ENCODE measurements around the gene APOD. TPM values are rescaled to one million over a fixed set of nuclear protein-coding genes. Genes with fewer than 3 reads are reported as not detected.
"Not testable (repeated sequence)": the region's sequence is repeated elsewhere in the genome, so short reads cannot be mapped to it uniquely, and the experiment has no call there.

Gene APOD
- 0.48 TPM in 1 of 2 replicates, not detected in the other for total RNA-seq (2021)
- not detected for Bru-seq, nascent RNA
- BruChase-seq, experiment 1, labeled RNA remaining after a 2-hour chase, result not detected
- percentile 12 among the genes with signal in this experiment for BruChase-seq, experiment 2, labeled RNA remaining after a 6-hour chase
- long read RNA-seq, partial matches to known transcripts, result 0 of 1 reads
- long read RNA-seq, other reads (novel, unspliced or antisense), result 0 of 1 reads

DNA sequence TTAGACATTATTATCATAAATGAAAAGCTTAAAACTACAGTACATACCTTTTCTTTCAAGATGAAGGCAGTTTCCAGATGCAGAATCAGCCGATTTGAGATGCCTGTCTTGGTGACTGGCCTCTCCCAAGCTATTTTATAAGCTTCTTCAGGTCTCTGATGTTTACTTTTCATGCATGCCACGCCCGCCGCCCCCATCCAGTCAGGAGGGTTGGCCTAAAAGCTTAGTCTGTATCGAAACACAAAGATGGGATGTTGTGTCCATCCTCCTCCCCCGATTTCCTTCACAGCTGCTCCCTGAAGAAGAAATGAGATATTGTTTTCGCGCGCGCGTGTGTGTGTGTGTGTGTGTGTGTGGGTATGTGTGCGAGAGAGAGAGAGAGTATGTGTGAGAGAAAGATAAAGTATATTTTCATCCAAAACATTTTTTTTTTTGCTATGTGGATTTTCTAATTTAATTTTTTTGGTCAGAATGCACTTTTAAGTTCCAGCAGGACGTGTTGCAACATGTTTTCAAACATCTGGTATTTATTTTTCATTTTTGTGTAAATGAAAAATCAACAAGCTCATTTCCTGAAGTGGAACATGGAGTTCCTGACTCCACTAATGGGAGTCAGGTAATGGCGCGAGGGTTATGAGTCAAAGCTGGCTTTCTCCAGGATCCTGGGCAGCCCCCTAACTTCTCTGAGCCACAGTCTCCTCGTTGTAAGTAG, at the start of gene APOD:
Gene APOD (minus strand): TSS at position 110 of the 712 bp plus-strand sequence. CDS start 4,479 bp downstream, outside the sequence.
- no peak for TF ChIP-seq EZH2 (IDR thresholded peaks at IDR 0.05; ENCODE audit: low read depth)
- no peak for TF ChIP-seq CTCF (conservative IDR thresholded peaks at IDR 0.05)
- Histone ChIP-seq H3K9me3 (ENCODE audit: insufficient read depth, low read depth) (no peaks in the 10 kb centered on the region), H3K4me2 (no peak within 1 kb of the TSS), H3F3A (ENCODE audit: insufficient read depth, low read depth) (no peaks in the 10 kb centered on the region; the same call in 1 of the 2 replicates), H3K27ac (no peak within 1 kb of the TSS), H3K4me3 (no peak within 1 kb of the TSS), H4K20me1 (ENCODE audit: insufficient read depth) (no peaks in the 10 kb centered on the region), H3K27me3 (ENCODE audit: insufficient read depth, low read depth) (peaks cover 19% of the 10 kb centered on the region), H3K79me2 (ENCODE audit: low read depth) (no peaks in the 10 kb centered on the region), H2AFZ (no peak within 1 kb of the TSS), H3K4me1 (replicated peaks; ENCODE audit: insufficient read depth) (peaks cover 15% of the 10 kb centered on the region; the same call in 1 of the 2 replicates), H3K36me3 (ENCODE audit: low read depth) (no peaks in the 10 kb centered on the region), H3K9me2 (ENCODE audit: insufficient read depth) (no peaks in the 10 kb centered on the region)
- intact Hi-C loops (cut with micrococcal nuclease; ENCODE audit: unreplicated experiment), result no loop called here
- BruUV-seq (replicated peaks), result no TSS peak
- DNase-seq, result peak in 1 of 2 experiments; percentile 34
- CTCF ChIA-PET, result interaction anchor here (0.6 to 0.7 kb wide), 3 partner anchors 24 to 786 kb away, joined by 3 to 5 read pairs (median 3); no protein-coding TSS in a partner anchor
- POLR2A ChIA-PET (ENCODE audit: unreplicated experiment), result interaction anchor here (0.6 to 0.7 kb wide), 2 partner anchors 51 to 310 kb away, joined by 5 read pairs; no protein-coding TSS in a partner anchor

DNA sequence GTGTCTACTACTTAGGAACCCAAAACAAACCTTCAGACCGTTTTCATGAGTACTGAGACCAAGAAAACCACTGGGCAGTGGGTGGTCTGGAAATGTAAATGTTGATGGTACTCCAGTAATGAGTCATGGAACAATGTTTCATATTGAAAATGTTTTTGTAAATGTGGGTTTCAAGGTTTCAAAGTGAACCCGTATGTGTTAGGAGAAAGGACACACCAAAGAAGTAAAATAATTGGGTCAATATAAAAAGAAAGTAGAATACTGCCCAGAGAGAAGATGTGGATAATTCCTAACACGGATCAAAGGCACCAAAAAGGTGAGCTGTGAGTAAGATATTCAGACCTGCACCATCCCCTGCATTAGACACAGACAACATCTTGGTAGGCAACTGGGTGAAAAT, 49.6 kb upstream of the APOD start:
- intact Hi-C loops (cut with micrococcal nuclease; ENCODE audit: unreplicated experiment); BruUV-seq (replicated peaks); DNase-seq; H3K27ac ChIP-seq; H3K27me3 ChIP-seq (ENCODE audit: insufficient read depth, low read depth); CTCF ChIA-PET; H3K36me3 ChIP-seq (ENCODE audit: low read depth); H3K9me2 ChIP-seq (ENCODE audit: insufficient read depth); H3K4me1 ChIP-seq (replicated peaks; ENCODE audit: insufficient read depth); H3K9me3 ChIP-seq (ENCODE audit: insufficient read depth, low read depth); H4K20me1 ChIP-seq (ENCODE audit: insufficient read depth); H3F3A ChIP-seq (ENCODE audit: insufficient read depth, low read depth); POLR2A ChIA-PET (ENCODE audit: unreplicated experiment); H2AFZ ChIP-seq: not testable (repeated sequence)
- peaks cover 11% of the 10 kb centered on the region for H3K79me2 ChIP-seq (ENCODE audit: low read depth)
- H3K4me2 ChIP-seq, result peak overlapping the region; percentile 78
- H3K4me3 ChIP-seq, result peak overlapping the region; percentile 52; the same call in 1 of the 2 replicates

GRCh38 chr3:195632501-195633185, 48.9 kb upstream of the APOD start:
- POLR2A ChIA-PET (ENCODE audit: unreplicated experiment); H3K79me2 ChIP-seq (ENCODE audit: low read depth); H3K27ac ChIP-seq; H2AFZ ChIP-seq; H3K4me3 ChIP-seq; H3K4me1 ChIP-seq (replicated peaks; ENCODE audit: insufficient read depth); H4K20me1 ChIP-seq (ENCODE audit: insufficient read depth); H3K27me3 ChIP-seq (ENCODE audit: insufficient read depth, low read depth); BruUV-seq (replicated peaks); H3K9me2 ChIP-seq (ENCODE audit: insufficient read depth); DNase-seq; H3K9me3 ChIP-seq (ENCODE audit: insufficient read depth, low read depth); H3F3A ChIP-seq (ENCODE audit: insufficient read depth, low read depth); H3K4me2 ChIP-seq; intact Hi-C loops (cut with micrococcal nuclease; ENCODE audit: unreplicated experiment); H3K36me3 ChIP-seq (ENCODE audit: low read depth); CTCF ChIA-PET: not testable (repeated sequence)

DNA sequence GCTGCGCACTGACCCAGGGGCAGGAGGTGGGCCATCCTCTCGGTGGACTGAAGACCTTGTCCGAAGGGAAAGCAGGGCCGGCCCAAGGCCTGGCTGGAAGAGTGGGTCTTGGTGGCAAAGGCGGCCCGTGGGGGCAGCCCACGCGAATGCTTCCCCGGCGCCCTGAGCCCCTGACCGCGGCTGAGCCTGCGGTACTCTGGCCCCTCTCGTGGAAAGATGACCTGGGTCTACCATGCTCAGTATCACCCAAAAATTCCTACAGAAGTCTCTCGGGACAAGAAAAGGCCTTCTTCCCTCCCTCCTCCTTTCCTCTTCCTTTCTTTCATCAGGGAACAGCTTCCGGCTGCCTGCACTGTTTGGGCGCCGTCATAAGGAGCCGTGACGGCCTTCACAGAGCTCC, 48.3 kb upstream of the APOD start:
- DNase-seq; H3K36me3 ChIP-seq (ENCODE audit: low read depth); H3K9me3 ChIP-seq (ENCODE audit: insufficient read depth, low read depth); H3K4me1 ChIP-seq (replicated peaks; ENCODE audit: insufficient read depth); intact Hi-C loops (cut with micrococcal nuclease; ENCODE audit: unreplicated experiment); H2AFZ ChIP-seq; H3F3A ChIP-seq (ENCODE audit: insufficient read depth, low read depth); H3K27me3 ChIP-seq (ENCODE audit: insufficient read depth, low read depth); H3K4me3 ChIP-seq; POLR2A ChIA-PET (ENCODE audit: unreplicated experiment); H3K4me2 ChIP-seq; CTCF ChIA-PET; H3K79me2 ChIP-seq (ENCODE audit: low read depth); BruUV-seq (replicated peaks); H3K9me2 ChIP-seq (ENCODE audit: insufficient read depth); H3K27ac ChIP-seq; H4K20me1 ChIP-seq (ENCODE audit: insufficient read depth): not testable (repeated sequence)

DNA sequence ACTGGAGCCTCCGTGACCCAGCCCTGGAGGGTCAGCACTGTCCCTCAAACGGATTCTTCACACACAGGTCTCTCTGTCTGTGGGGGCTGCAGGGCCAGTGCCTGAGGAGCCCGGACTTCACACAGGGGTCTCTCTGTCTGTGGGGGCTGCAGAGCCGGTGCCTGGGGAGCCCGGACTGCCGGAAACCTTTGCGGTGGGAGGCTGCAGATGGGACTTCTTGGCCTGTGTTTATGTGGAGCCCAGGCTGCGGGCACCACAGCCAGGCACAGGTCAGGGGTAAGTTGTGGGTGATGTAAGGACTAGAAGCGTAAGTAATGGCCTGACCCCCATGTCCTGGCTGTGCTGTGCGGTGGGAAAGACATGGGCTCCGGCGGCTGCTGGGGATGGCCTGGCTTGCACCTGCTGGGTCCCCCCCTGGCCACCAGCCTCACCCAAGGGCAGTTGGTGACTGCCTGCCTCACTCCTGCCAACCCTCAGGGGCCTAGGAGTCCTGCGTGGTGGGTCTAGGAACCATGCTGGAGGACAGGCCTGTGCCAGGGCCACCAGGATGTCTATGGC, 47.3 kb upstream of the APOD start:
- H3K4me3 ChIP-seq; H2AFZ ChIP-seq; CTCF ChIA-PET; H3K4me1 ChIP-seq (replicated peaks; ENCODE audit: insufficient read depth); DNase-seq; POLR2A ChIA-PET (ENCODE audit: unreplicated experiment); BruUV-seq (replicated peaks); H3K27ac ChIP-seq; H3K4me2 ChIP-seq; H3K9me3 ChIP-seq (ENCODE audit: insufficient read depth, low read depth); intact Hi-C loops (cut with micrococcal nuclease; ENCODE audit: unreplicated experiment); H4K20me1 ChIP-seq (ENCODE audit: insufficient read depth); H3K36me3 ChIP-seq (ENCODE audit: low read depth); H3K27me3 ChIP-seq (ENCODE audit: insufficient read depth, low read depth); H3K9me2 ChIP-seq (ENCODE audit: insufficient read depth); H3F3A ChIP-seq (ENCODE audit: insufficient read depth, low read depth); H3K79me2 ChIP-seq (ENCODE audit: low read depth): not testable (repeated sequence)

DNA sequence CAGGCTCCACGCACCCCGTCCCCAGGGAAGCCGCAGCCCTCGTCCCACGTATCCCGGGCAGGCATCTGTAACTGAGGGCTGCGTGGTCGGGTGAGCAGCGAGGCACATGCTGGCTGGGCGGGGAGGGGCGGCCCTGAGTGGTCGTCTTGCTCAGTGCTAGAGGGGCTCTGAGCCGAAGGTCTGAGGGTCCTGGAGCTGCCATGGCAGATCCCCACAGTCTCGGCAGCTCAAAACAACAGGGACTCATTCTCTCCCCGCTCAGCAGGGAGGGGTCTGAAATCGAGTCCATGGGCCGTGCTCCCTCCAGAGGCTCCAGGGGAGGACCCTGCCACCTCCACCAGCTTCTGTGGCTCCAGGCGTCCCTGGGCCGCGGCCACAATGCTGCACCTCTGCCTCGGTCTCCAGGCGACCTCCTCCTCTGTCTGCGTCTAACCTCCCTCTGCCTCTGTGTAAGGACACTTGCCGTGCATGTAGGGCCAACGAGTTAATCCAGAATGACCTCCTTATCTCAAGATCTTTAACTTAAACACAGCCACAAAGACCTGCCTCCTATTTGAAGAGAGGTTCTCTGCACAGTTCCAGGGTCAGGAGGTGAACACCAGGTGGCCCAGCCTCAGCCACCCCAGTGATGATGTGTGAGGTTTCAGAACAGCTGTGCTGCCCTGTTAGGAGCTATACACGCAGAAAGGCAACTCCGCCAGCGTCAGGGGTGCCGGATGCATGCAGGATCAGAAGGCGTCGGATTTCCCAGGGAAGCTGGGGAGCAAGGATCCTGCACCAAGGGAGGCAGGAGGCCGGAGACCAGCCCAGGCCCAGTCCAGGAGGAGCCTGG, 46.6 kb upstream of the APOD start:
- BruUV-seq (replicated peaks); H3F3A ChIP-seq (ENCODE audit: insufficient read depth, low read depth); H3K27ac ChIP-seq; H3K36me3 ChIP-seq (ENCODE audit: low read depth); H3K4me2 ChIP-seq; H4K20me1 ChIP-seq (ENCODE audit: insufficient read depth); DNase-seq; H3K27me3 ChIP-seq (ENCODE audit: insufficient read depth, low read depth); H3K4me1 ChIP-seq (replicated peaks; ENCODE audit: insufficient read depth); H3K9me2 ChIP-seq (ENCODE audit: insufficient read depth); H3K79me2 ChIP-seq (ENCODE audit: low read depth); H3K9me3 ChIP-seq (ENCODE audit: insufficient read depth, low read depth); H2AFZ ChIP-seq; H3K4me3 ChIP-seq; intact Hi-C loops (cut with micrococcal nuclease; ENCODE audit: unreplicated experiment); CTCF ChIA-PET; POLR2A ChIA-PET (ENCODE audit: unreplicated experiment): not testable (repeated sequence)

Measured in PC-9 (cell line).